Esophagus muscularis mucosa (tissue), 3 donors: ENCODE results near the gene PIK3CD.

Source experiments
- POLR2A ChIP-seq: fragments of 450-650 bp; IDR thresholded peaks from one replicate; pipeline ENCODE4 v1.6.1; 2017; ENCODE audit warnings: antibody characterized with exemption, moderate library complexity, mild to moderate bottlenecking, low read depth
- TF ChIP-seq, protein P1 (sequence below), 3 experiments: fragments of 200-600 bp in 2 of 3; fragments of 450-650 bp in 1 of 3; sonication (generic) in 2 of 3; IDR thresholded peaks; one replicate each; pipeline ENCODE4 v1.5.1; 2017 to 2019; ENCODE audit warnings: antibody characterized with exemption in 3 of 3, mild to moderate bottlenecking in 2 of 3, moderate library complexity in 1 of 3

DNA sequence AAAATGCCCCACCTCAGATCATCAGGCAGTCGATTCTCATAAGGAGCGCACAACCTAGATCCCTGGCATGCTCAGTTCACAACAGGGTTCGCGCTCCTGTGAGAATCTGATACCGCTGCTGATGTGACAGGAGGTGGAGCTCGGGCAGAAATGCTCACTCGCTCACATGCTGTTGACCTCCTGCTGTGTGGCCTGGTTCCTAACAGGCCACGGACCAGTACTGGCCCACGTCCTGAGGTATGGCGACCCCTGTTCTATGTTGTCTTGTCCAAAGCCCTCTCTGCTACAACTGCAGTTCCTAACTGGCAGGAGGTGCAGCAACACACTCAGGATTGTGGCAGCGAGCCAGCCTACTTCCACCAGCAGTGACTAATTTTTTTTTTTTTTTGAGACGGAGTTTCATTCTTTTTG, 101.6 kb downstream of the PIK3CD start:
- TF ChIP-seq, protein P1, sequence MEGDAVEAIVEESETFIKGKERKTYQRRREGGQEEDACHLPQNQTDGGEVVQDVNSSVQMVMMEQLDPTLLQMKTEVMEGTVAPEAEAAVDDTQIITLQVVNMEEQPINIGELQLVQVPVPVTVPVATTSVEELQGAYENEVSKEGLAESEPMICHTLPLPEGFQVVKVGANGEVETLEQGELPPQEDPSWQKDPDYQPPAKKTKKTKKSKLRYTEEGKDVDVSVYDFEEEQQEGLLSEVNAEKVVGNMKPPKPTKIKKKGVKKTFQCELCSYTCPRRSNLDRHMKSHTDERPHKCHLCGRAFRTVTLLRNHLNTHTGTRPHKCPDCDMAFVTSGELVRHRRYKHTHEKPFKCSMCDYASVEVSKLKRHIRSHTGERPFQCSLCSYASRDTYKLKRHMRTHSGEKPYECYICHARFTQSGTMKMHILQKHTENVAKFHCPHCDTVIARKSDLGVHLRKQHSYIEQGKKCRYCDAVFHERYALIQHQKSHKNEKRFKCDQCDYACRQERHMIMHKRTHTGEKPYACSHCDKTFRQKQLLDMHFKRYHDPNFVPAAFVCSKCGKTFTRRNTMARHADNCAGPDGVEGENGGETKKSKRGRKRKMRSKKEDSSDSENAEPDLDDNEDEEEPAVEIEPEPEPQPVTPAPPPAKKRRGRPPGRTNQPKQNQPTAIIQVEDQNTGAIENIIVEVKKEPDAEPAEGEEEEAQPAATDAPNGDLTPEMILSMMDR (IDR thresholded peaks at IDR 0.05) = no peak
- TF ChIP-seq POLR2A = no peak
